Raji (cell line): Measurements from ENCODE around the gene HGF.

Experiments used
- POLR2A ChIP-seq: IDR thresholded peaks from 2 replicates; pipeline ENCODE4 v1.6.1; 2011; ENCODE audit warnings: low read depth, low read length, control low read depth; ENCODE audit not compliant: insufficient read depth

HGF gene

DNA sequence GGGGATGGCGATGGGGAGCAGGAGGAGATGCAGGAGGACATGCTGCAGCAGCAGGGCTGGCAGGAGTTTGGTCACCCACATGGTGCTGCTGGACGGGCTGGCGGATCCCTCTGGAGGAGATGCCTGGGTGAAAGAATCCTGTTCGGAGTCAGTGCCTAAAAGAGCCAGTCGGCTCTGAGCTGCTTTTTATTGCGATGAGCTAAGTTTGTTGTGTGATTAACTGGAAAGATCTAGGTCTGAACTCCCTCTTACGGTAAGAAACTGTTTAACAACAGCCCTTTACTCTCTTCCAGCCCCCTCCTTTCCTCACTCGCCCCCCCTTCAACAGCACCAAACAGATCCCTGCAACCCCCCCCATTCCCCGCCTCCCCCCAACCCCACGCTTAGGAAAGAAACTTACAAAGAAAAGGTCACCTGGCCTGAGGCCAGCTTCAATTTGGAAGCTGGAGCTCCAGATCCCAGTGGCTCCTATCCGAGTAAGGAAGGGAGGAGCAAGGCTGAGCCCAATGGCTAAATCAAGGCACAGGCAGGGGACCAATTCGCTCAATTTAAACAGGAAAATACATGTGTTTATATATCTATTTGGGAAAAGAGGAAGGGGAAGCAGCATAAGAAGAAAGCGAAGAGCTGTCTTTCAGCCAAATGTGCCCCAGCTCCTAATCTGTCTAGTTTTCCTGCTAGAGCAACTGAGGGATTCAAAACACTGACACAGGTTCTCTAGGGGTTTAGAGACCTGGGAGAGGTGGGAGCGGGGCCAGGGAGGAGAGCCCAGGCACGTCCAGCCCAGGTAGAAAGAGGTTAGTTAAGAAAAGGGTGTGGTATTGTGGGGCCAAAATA, at the start of gene HGF:
Gene HGF, minus strand, starts transcription at position 157 of the 837 bp plus-strand sequence. Its CDS starts 76 bp downstream, at position 81.
- no peak for TF ChIP-seq POLR2A

DNA sequence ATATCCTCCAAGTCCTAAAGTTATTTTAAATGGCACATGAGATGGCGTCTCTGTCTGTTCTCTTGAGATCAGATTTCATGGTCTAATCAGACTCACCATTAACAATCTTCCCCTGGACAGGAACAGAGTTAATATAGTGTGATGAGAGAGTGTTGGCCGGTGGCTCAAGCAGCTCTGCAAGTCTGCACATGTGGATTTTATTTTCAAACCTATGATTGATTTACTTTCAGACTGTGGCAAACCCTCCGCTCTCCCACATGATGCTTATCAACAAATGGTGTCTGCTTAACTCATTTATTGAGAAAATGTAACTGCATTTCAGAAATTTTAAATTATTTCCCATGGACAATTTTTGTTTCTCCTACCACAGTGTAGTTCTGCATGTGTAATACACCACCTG, 46.5 kb upstream of the HGF start:
- TF ChIP-seq POLR2A, result no peak

DNA sequence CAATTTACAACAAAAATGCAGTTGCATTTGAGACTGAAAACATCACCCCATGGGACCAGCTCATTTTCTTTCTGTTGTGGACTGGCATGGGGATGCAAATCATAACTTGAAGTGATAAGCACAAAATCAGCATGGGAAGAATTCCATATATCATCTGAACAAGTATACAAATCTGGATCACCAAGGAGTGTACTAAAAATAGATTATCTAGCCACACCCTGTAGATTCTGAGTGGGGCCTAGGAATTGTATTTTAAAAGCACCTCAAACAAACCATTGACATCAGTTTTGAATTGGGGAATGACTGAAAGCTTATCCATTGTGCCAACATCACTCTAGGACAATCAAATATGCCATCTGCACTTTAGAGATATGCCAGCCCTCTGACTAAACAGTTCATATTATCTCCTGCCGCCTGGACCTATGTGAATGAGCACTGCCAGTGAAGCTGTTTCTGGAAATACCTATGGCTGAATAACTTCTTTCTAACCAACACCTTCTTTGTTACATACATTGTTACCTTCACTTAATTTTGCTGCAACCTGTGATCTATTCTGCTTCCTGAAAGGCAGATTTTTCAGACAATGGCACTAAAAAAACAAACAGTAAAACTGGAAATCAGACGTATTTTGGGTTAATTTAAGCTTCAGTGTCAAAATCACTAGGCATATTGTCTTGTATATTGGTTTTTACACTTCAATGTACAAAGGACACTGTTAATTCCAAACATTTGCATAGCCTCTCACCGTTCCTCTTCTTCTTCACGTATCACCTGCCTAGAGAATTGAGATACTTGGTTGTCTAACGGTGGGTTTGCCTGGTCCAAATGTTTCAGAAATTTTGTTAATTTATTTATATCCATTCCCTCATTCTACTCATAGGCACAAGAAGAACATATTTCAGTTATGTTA, 42.4 kb upstream of the HGF start:
- TF ChIP-seq POLR2A, result no peak

DNA sequence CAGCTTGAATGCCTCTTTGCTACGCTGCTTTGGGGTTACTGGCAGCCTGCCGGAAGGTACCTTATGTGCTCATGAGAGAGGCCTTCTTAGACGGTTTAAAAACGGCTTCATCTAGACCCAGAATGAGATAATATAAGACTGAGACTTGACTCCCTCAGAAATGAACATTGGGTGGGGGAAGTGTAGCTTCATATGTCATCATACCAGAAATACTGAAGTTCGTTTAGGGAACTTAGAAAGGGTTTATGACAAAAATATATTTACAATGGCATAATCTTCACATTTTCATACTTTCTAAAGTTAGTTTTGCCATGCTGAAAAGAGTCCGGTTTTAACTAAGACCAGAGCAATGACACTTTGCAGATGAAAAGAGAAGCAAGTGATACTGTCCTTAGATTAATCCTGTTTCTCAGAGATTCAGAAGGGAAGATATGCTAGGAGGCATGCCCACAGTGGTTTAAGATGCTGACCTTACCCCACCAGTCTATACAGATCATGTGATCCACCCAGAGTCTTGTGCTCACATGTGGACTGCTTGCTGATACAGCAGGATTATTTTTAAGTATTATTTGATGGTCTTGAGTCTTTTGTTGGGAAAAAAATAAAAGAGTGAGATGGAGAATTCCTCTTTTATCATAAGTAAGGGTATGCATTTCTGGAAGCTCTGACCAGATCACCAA, 40.8 kb upstream of the HGF start:
- TF ChIP-seq POLR2A, result no peak

DNA sequence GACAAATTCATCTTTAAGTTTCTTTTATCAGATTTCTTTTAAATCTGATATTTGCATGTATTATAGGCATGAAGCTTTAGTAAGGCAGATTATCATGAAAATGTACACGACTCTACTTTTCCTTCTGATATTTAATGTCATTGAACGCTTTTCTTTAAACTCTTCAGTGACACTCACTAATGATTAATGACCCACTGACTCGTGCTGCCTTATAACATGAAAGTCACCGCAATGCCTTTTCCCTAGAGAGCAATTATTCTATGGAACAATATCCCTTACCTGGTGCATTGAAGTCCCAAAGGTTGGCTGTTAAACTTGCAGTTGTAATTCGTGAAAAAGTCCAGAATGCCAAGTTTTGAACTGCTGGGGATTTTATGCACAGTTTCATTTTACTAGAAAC, 33.4 kb upstream of the HGF start:
- TF ChIP-seq POLR2A, result no peak

DNA sequence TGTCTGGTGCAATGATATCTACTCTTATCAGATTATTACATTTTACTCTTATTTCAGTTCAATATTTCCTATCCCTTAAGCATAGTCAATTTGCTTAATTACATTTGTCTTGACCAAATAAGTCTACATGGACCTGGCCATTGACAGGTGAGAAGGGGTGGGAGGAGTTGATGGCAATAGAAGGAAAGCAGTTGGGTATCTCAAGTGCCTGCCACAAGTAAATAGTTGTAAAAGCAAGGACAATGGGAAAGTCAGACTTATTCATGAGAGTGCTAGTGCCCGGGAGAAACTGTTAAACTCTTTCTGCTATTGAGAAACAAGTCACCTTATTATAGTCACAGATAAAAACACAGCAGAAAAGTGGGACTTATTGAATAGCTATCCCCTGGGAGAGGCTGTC, 32.4 kb upstream of the HGF start:
- no peak for TF ChIP-seq POLR2A

DNA sequence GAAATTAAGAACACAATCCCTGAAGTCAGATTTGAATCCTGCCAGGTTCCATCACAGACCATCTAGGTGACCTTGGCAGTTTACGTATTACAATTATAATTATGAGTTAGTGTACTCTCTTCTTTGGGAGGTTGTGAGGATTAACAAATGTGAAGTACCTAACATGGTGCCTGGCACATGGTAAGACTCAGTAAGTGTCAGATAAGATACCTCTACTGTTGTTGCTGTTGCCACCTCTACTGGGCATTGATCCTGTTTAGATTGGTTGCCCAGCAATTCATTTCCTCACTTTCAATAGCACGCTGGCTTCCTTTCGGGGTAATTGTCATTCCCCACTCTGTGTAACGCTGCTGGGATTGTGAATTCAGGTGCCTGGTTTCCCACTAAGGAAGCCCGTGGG, 31.7 kb upstream of the HGF start:
- no peak for TF ChIP-seq POLR2A

DNA sequence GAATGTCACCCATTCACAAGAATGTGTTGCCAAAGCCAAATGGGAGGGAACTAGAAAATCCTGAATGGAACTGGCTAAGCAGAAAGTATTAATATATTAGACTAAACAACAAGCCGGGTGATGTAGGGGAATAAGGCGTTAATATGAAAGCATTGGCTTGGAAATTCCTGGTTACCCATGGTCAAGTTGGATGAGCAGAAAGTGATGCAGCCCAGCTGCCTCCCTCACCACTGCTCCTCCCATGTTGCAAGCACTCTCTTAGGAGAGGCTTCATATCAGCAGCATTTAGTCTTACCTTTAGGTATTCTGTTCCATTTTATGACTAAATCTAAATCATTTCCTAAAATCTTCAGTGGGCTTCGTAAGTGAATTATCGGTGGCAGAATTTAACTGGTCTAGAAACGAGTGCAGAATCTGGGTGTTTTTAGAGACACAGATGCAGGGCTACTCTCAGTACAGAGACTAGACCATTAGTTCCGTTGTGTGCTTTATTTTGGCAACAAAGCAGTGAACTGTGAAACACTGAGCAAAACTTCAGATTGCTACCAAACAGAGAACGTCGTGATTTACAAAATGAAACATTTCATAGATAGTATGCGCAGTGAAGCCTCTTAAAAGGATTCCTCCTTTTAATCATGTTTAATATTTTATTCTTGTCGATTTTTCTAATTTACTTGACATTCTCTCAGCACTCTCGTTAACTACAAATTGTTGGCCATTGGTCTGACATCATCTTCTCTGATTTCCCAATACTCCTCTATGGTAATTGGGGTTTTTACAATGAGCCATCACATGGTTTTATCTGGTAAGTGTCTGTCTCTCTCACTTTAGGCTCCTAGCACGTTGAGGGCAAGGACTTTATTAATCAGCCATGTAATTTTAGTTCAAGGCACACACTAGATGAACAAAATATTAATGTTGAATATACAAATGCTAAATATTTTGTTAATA, 22.0 kb upstream of the HGF start:
- no peak for TF ChIP-seq POLR2A

DNA sequence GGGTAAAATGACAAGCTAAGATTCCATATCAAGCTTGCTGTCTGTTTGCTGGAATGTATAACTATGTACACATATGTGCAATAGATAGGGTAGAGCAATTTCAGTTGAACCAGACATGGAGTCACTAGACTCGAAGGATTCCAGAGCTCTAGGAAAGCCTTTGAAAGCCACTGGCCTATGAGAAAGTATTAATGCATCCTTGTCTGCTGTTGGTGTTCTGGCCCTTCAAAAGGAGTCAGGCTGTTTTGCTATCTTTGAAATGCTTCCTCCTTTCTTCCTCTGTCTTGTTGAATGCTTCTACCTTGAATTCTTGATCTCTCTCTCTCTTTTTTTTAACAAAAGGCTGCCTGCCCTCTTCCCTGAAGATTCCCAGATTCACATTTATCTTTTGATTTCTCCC, 20.8 kb upstream of the HGF start:
- no peak for TF ChIP-seq POLR2A

DNA sequence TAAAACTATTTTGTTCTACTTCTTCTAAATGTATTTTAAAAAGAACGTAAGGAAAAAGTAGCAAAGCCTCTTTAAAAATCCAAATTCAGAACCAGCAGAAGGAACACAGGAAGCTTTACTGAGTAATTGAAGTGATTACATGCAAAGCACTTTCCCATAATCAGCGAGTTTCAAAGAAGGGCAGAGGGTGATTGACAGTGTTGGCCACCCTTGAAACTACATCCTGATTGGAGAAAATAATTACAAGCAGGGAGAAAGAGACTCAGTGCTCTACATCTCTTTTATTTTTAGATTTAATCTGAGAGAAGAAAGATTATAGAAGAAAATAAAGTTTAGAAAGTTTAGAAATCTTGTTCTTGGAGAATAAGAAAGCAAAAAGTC, 20.3 kb upstream of the HGF start:
- no peak for TF ChIP-seq POLR2A

DNA sequence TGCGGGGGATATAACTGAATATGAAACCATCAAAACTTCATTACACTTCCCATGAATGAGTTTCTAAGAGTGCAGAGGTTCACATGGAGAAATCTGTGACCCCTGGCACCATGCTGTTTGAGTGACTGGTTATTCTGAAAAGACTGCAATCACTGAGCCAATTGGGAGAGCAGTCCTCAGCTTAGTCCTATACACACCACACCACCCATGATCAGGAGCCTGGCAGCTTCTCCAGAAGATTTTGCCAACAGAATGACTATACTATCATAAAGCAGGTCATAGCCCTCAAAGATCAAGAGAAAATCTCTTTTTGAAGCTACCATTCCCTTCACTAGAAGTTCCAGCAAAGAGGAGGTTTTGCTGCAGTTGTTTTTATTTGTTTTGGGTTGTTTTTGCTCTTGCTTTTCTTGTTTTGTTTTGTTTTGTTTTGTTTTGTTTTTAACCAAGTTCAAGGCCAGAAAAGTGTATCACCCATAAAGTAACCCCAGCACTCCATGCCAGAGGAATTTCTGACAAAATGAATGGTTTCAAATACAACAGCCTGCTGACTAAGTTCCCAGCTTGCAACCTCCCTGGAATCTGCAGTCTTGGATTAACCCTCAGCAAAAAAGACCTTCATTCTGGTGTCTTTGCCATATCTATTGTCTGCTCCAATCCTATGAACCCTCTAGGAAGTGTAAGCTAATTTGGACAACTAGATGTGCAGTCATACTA, 19.7 kb upstream of the HGF start:
- no peak for TF ChIP-seq POLR2A

DNA sequence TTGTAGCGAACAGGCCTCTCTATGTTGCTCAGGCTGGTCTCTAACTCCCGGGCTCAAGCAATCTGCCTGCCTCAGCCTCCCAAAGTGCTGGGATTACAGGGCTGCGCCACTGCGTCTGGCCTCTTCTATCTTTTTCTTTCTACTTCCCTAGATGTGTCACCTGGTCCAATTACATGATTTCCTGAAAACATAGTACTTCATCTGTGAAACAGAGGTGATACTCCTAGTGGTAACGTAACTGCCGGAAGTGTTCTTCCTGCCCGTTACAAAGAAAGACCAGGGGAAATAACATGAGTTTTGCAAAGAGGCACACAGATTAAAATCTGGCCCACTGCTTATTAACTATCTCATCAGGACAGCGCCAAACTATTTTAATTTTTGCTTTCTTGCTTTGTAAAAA, 18.4 kb upstream of the HGF start:
- TF ChIP-seq POLR2A, result no peak

DNA sequence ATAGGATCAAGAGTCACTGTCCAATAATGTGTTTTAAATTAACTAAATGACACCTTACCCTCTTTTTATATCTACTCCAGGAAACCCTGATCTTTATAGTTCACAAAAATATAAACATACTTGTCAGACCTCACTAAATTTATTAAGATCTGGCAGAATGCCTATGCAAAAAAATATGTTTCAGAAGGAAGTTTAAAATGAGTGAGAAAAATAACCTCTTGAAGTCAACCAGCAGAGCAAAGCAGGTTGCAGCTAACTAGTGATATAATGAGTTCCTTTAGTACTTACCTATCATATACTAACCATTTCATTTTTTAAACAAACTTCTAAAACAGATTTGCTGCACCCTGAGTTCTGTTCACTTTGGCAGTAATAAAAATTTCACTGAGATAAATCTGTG, 14.0 kb upstream of the HGF start:
- no peak for TF ChIP-seq POLR2A
